Mucosa of descending colon (tissue), 3 donors: ENCODE data around the gene LAMA5. TPM values are rescaled to one million over a fixed set of nuclear protein-coding genes. Genes with fewer than 3 reads are reported as not detected.

ENCODE experiments used
- ATAC-seq: fragments of 200-7000 bp; cut with Tn5 transposase; one replicate; pipeline ENCODE4 v1.9.1; 2020; ENCODE audit warnings: mild to moderate bottlenecking, moderate library complexity
- DNase-seq, 3 donors: peaks; one replicate each; pipeline ENCODE4 v3.0.0-alpha.2; 2020
- H3K36me3 ChIP-seq: fragments of 200-600 bp; one replicate; pipeline ENCODE4 v1.8.0; 2021; ENCODE audit warnings: low read depth, mild to moderate bottlenecking
- H3K4me1 ChIP-seq: fragments of 200-600 bp; one replicate; pipeline ENCODE4 v1.8.0; 2021; ENCODE audit warnings: low read depth, mild to moderate bottlenecking
- H3K4me3 ChIP-seq: fragments of 200-600 bp; one replicate; pipeline ENCODE4 v1.8.0; 2021; ENCODE audit warnings: mild to moderate bottlenecking
- H3K9me3 ChIP-seq: fragments of 200-600 bp; one replicate; pipeline ENCODE4 v1.8.0; 2021; ENCODE audit warnings: mild to moderate bottlenecking
- CTCF ChIP-seq: fragments of 200-600 bp; IDR thresholded peaks from one replicate; pipeline ENCODE4 v1.8.0; 2022; ENCODE audit warnings: antibody characterized with exemption, mild to moderate bottlenecking
- intact Hi-C, 2 donors: fragments of 100-400 bp; cut with DNase I in 1 of 2; cut with micrococcal nuclease in 1 of 2; formaldehyde crosslinking; loops; one replicate each; pipeline versions ENCODE4 v1.11.0 to v1.11.1; 2022; cut with DNase I, micrococcal nuclease
- total RNA-seq, 3 donors: library from RNA; stranded (reverse); fragmentation: NEBNext Ultra II Directional in 2 of 3; extraction: Animal tissue kit (Norgen Biotek cat#: 25700) in 2 of 3; gene quantifications; one replicate each; pipeline versions ENCODE4 v1.2.1 to v1.2.4, GENCODE V29; 2021 to 2023
- donor health status: DM: no; HTN: no; CAD: no; lungs with moderate emphysema.
- donor health status: DM: no; HTN: no; CAD: no.
- donor health status: DM: no; HTN: yes; CAD: no.

The LAMA5 gene
- total RNA-seq, 3 donors from 2014 or later, result 21.8 to 335 (median 40.7) TPM

GRCh38 chr20:62354031-62354808 lies 12.9 kb downstream of the LAMA5 start:
- ATAC-seq, result no peak
- no peak for TF ChIP-seq CTCF
- H3K36me3 ChIP-seq, result no peaks in the 10 kb centered on the region
- DNase-seq, result no peak
- no peaks in the 10 kb centered on the region for H3K9me3 ChIP-seq
- intact Hi-C loops, result no loop called here
- no peak overlapping the region for H3K4me3 ChIP-seq
- H3K4me1 ChIP-seq, result peaks cover 16% of the 10 kb centered on the region

- TF ChIP-seq CTCF, result no peak
- H3K36me3 ChIP-seq, result no peaks in the 10 kb centered on the region
- DNase-seq (no peak), ATAC-seq (no peak)
- intact Hi-C loops, result no loop called here
- no peak overlapping the region for H3K4me3 ChIP-seq
- H3K4me1 ChIP-seq, result peaks cover 13% of the 10 kb centered on the region
- no peaks in the 10 kb centered on the region for H3K9me3 ChIP-seq
Measured at GRCh38 chr20:62353289-62354030, 13.7 kb downstream of the LAMA5 start.

GRCh38 chr20:62352402-62353288 lies 14.5 kb downstream of the LAMA5 start:
- Histone ChIP-seq H3K4me1 (peaks cover 13% of the 10 kb centered on the region), H3K4me3 (no peak overlapping the region), H3K9me3 (no peaks in the 10 kb centered on the region), H3K36me3 (no peaks in the 10 kb centered on the region)
- no peak for ATAC-seq
- intact Hi-C loops, result no loop called here
- DNase-seq, result no peak
- TF ChIP-seq CTCF, result no peak

- ATAC-seq (no peak), DNase-seq (no peak)
- no peak overlapping the region for H3K4me3 ChIP-seq
- H3K4me1 ChIP-seq, result peaks cover 13% of the 10 kb centered on the region
- intact Hi-C loops, result no loop called here
- H3K9me3 ChIP-seq, result no peaks in the 10 kb centered on the region
- no peak for TF ChIP-seq CTCF
- H3K36me3 ChIP-seq, result no peaks in the 10 kb centered on the region
Measured at GRCh38 chr20:62351469-62352401, 15.4 kb downstream of the LAMA5 start.
